Ishikawa (cell line): ENCODE data around the gene PRDM16.

ENCODE experiments used
- CREB1 ChIP-seq: IDR thresholded peaks from 2 replicates; pipeline ENCODE4 v1.6.1; 2012; ENCODE audit warnings: low read depth
- EP300 ChIP-seq: IDR thresholded peaks from 2 replicates; pipeline ENCODE4 v1.6.1; 2012; ENCODE audit warnings: borderline replicate concordance
- RAD21 ChIP-seq: IDR thresholded peaks from 2 replicates; pipeline ENCODE4 v1.6.1; 2012; ENCODE audit warnings: low read depth
- TAF1 ChIP-seq: IDR thresholded peaks from 2 replicates; pipeline ENCODE4 v1.6.1; 2012; ENCODE audit warnings: low read depth, mild to moderate bottlenecking
- TCF12 ChIP-seq: IDR thresholded peaks from 2 replicates; pipeline ENCODE4 v1.6.1; 2012; ENCODE audit warnings: low read depth
- TEAD4 ChIP-seq: IDR thresholded peaks from 2 replicates; pipeline ENCODE4 v1.6.1; 2012
- TF ChIP-seq, protein P1 (sequence below): IDR thresholded peaks from 2 replicates; pipeline ENCODE4 v1.6.1; 2012; ENCODE audit warnings: low read depth, mild to moderate bottlenecking

DNA sequence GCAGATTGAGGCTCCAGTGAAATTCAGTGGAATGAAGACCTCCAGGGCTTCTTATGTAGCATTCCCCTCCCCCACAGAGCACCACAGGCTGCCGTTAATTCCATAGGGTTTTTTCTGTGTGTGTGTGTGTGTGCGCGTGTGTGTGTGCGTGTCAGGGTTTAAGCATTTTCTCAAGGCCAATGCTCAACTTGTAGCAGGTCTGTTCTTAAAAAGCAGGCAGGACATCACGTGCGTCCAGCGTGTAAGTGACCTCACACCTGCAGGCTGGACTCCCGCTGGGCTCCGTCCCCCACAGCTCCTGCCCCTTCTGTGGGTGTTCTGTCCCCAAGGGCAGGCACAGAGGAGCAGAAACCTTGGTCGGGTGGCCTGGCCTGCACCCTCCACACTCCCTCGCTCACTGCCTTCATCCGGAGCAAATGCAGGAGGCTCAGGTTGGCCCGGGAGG is 5.3 kb downstream of the PRDM16 start:
- TF ChIP-seq TCF12, result no peak
- TF ChIP-seq CREB1, result no peak
- TF ChIP-seq RAD21, result no peak
- TF ChIP-seq EP300, result no peak
- no peak for TF ChIP-seq TAF1
- TF ChIP-seq, protein P1, sequence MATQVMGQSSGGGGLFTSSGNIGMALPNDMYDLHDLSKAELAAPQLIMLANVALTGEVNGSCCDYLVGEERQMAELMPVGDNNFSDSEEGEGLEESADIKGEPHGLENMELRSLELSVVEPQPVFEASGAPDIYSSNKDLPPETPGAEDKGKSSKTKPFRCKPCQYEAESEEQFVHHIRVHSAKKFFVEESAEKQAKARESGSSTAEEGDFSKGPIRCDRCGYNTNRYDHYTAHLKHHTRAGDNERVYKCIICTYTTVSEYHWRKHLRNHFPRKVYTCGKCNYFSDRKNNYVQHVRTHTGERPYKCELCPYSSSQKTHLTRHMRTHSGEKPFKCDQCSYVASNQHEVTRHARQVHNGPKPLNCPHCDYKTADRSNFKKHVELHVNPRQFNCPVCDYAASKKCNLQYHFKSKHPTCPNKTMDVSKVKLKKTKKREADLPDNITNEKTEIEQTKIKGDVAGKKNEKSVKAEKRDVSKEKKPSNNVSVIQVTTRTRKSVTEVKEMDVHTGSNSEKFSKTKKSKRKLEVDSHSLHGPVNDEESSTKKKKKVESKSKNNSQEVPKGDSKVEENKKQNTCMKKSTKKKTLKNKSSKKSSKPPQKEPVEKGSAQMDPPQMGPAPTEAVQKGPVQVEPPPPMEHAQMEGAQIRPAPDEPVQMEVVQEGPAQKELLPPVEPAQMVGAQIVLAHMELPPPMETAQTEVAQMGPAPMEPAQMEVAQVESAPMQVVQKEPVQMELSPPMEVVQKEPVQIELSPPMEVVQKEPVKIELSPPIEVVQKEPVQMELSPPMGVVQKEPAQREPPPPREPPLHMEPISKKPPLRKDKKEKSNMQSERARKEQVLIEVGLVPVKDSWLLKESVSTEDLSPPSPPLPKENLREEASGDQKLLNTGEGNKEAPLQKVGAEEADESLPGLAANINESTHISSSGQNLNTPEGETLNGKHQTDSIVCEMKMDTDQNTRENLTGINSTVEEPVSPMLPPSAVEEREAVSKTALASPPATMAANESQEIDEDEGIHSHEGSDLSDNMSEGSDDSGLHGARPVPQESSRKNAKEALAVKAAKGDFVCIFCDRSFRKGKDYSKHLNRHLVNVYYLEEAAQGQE, result no peak
- TF ChIP-seq TEAD4, result no peak
